Heart left ventricle (tissue), 13 donors: Measurements from ENCODE around the gene TAF4B.
"Not testable (repeated sequence)": the region's sequence is repeated elsewhere in the genome, so short reads cannot be mapped to it uniquely, and the experiment has no call there.

Source experiments
- CTCF ChIP-seq, 12 donors: fragments of 200-600 bp; sonication (generic) in 4 of 12; IDR thresholded peaks; one replicate each; pipeline versions ENCODE4 v1.5.0 to v1.8.0; 2018 to 2022; ENCODE audit warnings: antibody characterized with exemption in 12 of 12, mild to moderate bottlenecking in 5 of 12
- POLR2A ChIP-seq, 2 donors: fragments of 450-650 bp; IDR thresholded peaks; one replicate each; pipeline ENCODE4 v1.6.1; 2017; ENCODE audit warnings: antibody characterized with exemption in 2 of 2, mild to moderate bottlenecking in 2 of 2, moderate library complexity in 2 of 2
- donor health status: ischemic (EF 13 %, LVEDD 7.1; RV severe dilation, severe dysfunction).
- donor health status: DM: no; HTN: yes; CAD: no.
- donor health status: DM: no; HTN: no; CAD: no.
- donor health status: ischemic (EF 25% LVEDD 6.9; RV normal size, moderate dysfunction).
- donor health status: ischemic (EF 25% LVEDD 5.7; RV mildly dilated, moderate dysfunction).
- donor health status: ischemic (EF 35%, LVEDD 5.7; RV mildly dilated, moderate dysfunction).
- donor health status: nonischemic (EF 11% LVEDD 7.7; RV severe dilation, severe dysfunction).
- donor health status: DM: yes; HTN: yes; CAD: no.
- donor health status: PGD.
- donor health status: ischemic (EF 29% LVEDD 5.4; RV normal size, mild dysfunction).
- donor health status: nonischemic (EF 23%, LVEDD 6.1; RV moderate dilation, normal function).

GRCh38 chr18:26381555-26381954, 155.3 kb downstream of the TAF4B start:
- TF ChIP-seq POLR2A, CTCF (IDR thresholded peaks at IDR 0.05): not testable (repeated sequence)
